SK-N-MC (cell line): ENCODE results near the gene PODXL2.

ENCODE experiments used
- EZH2 ChIP-seq: fragments of 200-600 bp; sonication (generic); IDR thresholded peaks from one replicate; pipeline ENCODE4 v1.6.1; 2017; ENCODE audit warnings: antibody characterized with exemption
- POLR2AphosphoS5 ChIP-seq: IDR thresholded peaks from 2 replicates; pipeline ENCODE4 v1.6.1; 2012; ENCODE audit warnings: mild to moderate bottlenecking, low read depth, low read length, borderline replicate concordance

DNA sequence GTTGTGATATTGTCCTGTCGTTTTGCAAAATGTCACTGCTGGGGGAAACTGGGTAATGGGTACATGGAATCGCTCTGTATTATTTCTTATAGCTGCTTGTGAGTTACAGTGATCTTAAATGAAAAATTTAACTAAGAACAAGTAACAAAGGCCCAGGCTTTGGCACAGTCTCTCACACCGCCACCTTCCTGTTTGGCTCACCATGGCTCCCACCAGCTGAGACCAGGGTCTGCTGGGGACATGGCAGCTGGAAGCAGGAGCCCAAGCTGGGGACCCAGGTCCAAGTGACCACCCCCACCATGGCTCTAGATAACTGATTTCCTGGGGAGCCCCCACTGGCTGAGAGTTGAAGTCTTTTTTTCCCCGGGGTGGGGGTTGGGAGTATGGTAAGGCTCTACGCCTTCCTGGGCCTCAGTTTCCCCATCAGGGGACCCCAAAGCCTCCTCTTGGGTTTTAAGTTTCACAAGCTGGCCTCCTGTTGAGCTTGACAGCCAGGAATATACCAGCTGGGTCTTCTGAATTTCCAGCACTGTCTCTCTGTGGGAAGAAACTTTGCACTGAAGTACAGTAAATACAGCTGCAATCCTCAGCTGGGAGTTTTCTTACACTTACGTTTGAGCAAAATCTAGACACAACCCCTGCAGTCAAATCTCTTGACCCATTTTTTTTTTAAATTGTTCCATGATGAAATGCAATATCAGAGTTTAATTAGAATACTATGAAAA is 69.9 kb downstream of the PODXL2 start:
- TF ChIP-seq POLR2AphosphoS5 (no peak), EZH2 (no peak)
